Daoy (cell line): ENCODE data around the gene ZFP36L2. TPM values are rescaled to one million over a fixed set of nuclear protein-coding genes. Genes with fewer than 3 reads are reported as not detected.

Source experiments
- DNase-seq: peaks from one replicate; pipeline ENCODE4 v3.0.0-alpha.2; 2015; ENCODE audit warnings: low read depth
- total RNA-seq: library from RNA; depleted of rRNA; stranded (reverse); fragments of >200 nt; shearing (Covaris generic); gene quantifications from 2 replicates; pipeline ENCODE4 v1.2.3, GENCODE V29; 2014

The ZFP36L2 gene
- total RNA-seq, 1 experiment from 2014 or later: 4.1 TPM

DNA sequence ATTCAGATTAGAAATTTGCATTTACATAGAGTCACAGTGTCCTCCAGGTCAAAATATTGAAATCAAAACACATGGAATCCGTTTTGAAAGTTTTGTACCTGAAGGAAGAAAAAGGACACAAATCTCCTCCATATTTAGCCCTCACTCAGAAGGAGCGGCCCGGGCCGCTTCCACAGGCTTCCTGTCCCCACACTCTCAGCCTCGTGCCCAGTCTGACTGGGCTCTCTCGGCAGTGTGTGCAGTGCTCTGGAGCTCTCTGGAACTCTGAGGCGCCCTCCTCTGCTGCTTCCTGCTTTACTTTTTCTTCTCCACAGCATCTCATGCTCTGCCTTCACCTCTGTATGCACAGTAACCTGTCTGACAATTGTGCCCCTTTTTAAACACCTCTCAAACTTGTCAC, 22.2 kb upstream of the ZFP36L2 start:
- DNase-seq: no peak

DNA sequence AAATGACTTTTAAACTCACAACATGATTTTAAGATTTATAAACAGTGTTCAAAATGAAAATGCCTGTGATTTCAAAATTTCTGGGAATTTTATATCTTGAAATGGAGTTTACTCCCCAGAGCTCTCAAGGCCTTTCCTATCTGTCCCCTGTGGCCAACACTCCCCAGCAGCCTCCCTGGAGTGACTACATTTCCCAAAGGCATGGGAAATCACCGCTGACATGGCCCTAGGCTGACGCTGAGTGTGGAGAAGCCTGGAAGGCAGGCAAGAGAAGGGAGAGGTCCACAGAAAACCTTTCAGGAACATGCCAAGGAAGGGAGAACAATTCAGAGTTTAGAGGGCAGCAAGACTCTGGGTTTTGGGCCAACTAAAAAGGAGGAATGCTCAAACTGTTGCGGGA, 20.2 kb upstream of the ZFP36L2 start:
- no peak for DNase-seq

DNA sequence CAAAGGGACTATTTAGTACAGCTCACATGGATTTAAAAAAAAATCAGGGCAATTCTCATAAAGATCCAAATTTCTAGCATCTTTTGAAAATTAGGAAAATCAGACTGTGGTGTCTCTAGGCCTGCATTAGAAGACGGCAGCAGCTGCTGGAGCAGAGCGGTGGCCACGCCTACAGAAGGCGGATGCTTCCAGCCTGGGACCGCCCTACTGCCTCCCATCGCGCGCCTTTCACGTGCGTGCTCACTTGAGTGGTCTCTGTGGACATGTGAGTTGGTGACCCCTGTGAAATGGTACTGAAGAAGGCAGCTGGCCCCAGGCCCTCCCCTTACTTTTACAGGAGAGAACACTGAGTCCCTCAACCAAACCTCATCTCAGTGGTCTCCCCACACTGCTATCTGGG, 15.2 kb upstream of the ZFP36L2 start:
- no peak for DNase-seq

DNA sequence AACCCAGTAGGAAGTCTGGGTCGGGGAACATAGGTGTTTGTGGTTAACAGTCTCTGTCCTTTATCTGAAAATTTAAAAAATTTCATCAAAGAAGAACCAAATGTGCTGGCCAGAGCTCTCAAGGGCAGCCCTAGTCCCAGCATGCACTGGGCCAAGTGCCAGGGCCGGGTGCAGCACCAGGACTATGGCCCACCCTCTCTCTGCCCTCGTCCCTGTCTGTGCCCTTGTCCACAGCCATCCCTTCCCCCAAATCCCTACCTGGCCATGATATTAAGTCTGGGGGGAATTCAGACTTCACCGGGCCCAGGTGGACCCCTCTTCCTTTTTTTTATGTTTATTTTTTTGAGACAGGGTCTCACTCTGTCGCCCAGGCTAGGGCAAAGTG, 14.4 kb upstream of the ZFP36L2 start:
- DNase-seq: no peak

DNA sequence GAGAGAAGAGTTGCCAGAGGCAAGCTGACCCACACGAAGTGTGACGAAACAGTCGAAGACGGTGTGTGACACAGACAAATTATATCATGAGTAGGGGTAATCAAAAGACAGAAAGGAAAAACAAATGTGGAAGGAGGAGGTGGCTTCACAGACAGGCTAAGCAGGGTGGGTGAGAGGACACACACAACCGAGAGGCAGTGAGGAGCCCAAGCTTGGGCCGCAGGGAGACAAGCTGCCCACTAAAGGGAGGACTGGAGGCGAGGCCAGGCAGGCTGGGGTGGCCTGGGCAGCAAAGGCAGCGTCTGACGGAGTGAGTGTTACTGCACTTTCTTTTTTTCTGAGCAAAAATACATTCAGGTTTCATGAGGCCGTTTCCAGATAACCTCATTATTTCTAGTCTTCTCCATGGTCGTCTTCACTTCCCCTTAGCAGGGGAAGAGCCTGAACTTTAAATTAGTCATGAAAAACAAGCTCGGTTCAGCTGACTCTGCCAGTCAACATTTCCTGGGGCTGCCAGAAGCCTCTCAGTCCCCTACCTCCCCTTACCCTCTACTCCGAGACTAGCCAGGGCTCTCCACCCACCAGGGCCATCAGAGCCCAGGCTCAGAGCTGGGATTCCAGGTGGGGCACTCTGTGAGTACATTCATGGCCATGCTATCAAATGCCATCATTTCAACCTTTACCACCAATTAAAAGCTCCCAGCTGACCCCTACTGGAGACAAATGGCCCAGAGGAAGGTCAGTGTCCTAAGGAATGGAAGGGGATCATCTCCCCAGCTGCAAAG, 13.8 kb upstream of the ZFP36L2 start:
- DNase-seq: no peak

DNA sequence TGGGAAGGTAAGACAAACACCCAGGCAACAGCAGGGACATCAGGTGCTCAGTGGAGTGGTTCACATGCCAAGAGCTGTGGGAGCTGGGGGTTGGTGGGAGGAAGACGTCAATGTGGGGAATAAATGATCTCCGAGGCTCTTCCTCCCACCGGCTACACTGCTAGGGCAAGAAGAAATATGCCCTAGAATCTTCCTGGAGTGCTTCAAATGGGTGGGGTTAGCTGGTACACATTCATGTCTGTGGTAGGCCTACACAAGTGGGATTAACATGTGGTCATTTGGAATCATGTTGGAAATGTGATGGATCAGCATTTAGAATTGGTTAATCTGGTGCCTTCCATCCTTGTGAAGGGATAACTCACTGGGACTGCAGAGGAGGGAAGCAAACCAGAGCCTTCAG, 12.4 kb upstream of the ZFP36L2 start:
- DNase-seq: no peak

DNA sequence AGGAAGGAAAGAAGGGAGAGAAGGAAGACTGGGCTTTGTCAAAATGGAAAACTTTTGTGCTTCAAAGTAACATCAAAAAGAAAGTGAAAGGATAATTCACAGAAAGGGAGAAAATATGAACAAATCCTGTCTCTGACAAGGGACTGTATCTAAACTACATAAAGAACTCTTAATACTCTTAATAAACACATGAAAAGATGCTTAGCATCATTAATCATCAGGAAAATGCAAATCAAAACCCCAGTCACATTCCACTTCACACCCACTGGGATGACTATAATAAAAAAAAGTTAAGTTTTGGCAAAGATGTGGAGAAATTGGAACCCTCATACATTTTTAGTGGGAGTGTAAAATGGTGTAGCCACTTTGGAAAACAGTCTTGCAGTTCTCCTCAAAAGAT, 11.8 kb upstream of the ZFP36L2 start:
- no peak for DNase-seq

DNA sequence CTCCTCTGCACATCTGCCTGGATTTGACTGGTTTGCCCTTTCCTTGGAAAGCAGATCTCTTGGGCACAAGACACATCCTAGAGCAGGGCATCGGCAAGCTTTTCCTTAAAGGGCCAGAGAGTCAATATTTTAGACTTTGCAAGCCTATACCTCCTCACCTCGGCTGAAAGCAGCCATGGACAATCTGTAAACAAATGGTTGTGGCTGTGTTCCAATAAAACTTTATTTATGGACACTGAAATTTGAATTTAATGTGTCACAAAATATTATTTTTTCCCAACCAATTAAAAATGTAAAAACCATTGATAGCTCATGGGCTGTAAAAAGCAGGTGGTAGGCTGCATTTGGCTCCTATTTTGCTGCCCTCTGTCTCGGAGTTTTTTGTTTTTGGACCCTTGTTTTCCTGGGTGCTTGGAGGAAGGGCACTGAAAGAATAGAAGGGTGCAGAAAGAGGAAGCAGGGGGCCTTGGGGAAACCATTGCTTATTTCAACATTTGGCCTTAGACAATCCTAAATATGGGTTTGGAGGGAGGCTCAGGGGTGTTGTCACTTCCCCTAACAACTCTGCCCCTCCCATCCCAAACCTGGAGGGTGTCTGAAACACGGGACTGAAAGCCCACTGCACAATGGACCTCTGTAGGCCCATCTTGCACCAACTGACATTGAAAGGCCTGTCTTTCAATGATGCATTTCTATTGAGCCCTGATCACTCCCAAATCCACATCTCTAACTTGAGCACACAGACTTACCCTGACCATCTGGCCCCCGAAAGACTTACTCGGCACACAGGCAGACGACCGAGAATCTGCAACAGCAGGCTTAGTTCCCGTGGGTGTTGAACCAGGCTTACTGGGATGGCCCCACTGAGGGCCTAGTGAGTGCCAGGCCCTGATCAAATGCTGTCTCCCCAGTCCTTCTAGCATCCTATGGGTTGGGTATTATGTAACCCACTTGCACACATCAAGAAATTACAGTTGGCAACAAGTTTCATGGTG, 7.1 kb upstream of the ZFP36L2 start:
- DNase-seq: no peak

DNA sequence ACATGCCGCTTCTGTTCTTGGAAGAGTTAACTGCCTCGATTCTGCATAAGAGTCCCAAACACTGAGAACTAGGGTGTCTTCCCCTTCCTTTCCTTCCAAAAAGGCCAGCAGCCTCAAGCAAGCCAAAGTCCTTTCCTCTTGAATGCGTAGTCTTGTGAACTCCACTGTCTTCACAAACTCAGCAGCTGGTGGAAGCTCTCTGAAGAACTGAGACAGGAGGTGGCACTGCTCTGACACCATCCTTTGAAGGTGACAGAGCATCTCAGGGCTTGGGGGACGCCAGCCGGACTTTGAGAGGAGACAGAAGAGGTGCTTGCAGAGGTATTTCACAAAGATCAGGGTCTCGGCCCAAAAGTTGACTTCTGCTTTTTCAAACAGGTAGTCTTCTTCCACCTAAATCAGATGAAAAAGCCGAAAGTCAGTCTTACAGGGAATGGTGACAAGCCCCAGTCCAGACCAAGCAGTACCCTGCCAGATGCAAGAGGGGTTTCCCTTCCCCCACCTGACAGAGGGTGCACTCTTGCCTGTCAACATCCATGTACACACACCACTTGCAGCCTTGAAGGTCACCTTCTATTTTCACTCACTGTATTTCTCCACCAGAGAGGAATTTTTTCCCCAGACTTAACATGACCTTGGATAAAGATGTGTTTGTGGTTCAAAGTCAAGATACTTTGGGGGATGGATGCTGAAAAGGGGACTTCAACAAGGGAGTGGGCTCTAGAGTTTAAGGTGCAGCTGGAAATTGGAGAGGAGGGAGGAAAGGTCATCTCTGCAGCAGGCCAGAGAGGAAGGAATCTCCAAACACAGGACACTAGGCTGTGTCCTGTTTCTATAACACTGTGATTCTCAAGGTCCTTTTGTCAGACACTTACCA, 4.8 kb upstream of the ZFP36L2 start:
- no peak for DNase-seq

DNA sequence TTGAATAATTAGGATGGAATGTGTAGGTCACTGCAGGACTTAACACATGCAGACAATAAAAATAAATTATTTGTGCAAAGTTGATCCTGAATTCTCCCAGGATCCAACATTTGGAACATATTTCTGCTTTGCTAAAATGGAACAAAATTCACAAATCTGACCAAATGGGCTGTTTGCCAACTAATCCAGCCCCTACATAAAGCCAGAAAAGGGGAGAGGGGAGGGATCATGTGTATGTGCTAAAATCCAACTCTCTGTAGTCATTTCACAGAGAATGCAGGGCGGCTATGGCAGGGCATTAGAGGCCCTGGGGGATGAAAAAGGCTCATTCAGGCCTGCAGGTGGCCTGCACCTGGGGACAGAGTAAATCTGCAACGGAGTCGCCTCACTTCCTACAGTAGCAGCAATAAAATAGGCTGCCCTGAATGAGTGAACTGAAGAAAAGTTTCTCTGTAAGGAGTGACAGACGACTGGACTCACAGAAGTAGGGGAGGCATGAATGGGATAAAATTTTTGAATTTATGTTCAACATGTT, 4.0 kb upstream of the ZFP36L2 start:
- no peak for DNase-seq

DNA sequence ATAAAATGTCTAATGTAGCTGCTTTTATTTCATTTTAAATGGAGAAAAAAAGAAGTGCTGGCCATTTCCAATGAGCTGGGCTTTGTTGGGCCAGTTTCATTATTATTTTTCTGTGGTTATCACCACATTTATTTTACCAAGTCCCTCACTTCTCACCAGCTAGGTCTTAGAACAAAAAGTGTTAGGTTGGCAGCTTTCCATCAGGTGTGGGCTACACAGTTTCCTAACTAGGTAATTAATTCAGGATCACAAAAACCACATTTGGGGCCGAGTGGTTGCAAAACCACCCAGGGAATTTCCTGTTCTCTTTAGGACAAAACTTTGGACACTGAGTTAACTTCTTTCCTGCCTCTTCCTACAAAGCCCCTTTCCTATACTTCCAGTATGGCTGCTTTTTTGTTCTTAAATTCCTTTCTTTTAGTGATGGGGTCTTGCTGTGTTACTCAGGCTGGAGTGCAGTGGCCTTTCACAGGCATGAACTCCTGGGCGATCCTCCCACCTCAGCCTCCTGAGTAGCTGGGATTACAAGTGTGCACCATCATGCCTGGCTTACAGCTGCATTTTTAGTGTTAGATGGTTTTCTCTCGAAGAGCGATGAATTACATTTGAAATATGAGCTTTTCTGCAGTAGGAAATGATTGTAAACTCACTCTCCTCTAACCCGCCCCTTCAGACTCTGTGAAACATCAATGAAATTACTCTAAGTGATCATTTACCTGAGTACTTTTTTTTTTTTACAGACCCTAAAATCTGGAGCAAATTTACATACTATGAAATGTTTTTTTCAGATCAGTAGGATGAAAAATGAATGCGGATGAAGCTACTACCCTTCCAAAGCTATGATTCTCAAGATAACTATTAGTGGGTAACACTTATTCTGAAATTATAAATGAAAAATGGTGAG, 2.6 kb upstream of the ZFP36L2 start:
- peak; percentile 51 for DNase-seq

DNA sequence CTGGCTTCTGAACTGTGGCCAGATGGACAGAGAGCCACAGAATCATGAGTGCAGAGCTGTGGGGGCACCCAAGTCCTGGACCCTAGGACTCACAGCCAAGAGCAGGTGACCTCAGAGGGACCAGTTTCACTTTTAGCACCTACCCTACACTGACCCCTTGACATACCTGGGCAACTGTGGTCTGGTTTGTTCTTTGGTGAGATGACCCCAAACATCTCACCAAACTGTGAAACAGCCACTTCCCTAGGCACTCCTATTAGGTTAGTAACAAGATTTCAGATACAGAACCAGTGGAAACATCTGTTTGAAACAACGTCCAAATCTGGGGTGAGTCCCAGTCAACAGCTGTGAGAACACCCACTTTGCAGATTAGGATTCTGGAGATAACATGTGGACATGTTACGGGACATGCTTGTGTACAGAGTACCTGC, 1.9 kb upstream of the ZFP36L2 start:
- no peak for DNase-seq

DNA sequence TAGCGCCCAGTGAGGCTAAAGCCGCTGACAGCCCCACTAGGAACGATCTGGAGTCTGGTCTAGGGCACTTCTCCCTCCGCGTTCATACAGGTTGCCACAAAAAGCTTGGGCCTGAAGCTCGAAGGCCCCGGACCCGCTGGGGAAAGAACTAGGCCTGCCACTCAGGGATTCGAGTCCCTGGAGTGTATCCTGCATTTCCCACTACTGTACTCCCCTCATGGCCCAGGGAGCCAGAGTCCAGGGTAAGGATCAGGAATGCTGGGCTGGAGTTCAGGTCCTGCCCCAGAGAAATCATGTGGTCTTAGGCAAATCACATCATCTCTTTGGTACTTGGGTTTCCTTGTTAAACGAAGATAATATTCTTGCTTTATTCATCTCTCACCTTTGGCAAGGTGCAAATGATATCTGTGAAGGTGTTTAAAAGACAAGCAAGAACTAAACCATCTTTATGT, 1.4 kb upstream of the ZFP36L2 start:
- no peak for DNase-seq

DNA sequence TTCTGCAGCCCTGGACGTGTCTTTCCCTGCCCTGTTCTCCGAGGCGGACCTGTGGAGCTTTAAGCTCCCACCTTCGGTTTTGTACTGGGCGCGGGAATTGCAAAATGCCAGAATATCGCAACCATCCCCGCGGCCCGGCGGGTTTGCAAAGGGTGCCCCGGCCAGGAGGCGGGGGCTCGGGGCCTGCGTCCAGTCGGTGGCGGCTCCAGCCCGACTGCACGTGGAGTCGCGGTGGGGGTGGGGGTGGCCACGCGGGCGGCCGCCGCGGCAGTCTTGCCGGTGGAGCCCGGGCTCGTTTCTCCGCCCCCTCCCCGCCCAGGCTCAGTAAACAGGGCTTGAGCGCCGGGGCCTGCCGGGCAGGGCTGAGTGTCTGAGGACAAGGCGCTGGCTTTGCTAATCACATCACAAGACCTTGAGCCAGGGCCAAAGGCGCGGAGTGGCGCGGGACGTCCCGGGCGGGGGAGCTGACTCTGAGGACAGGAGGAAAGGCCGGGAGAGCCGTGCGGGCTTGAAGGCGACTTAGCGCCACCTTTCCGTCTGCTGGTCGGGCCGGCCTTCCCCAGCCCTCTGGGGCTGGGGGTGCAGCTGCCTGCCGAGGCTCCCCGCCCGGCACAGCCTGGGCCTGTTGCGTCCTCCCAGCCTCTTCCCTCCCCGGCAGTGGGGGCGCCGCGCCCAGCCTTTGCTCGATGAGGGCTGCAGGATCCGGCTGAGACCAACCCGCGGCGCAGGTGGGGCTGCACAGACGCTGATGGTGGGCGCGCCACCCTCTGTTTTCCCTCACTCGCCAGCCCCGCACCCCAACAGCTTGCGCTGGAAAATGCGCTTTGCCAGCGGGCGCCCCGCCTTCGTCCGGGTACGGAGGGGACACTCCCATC, 786 bp upstream of the ZFP36L2 start:
- peak; percentile 82 for DNase-seq

DNA sequence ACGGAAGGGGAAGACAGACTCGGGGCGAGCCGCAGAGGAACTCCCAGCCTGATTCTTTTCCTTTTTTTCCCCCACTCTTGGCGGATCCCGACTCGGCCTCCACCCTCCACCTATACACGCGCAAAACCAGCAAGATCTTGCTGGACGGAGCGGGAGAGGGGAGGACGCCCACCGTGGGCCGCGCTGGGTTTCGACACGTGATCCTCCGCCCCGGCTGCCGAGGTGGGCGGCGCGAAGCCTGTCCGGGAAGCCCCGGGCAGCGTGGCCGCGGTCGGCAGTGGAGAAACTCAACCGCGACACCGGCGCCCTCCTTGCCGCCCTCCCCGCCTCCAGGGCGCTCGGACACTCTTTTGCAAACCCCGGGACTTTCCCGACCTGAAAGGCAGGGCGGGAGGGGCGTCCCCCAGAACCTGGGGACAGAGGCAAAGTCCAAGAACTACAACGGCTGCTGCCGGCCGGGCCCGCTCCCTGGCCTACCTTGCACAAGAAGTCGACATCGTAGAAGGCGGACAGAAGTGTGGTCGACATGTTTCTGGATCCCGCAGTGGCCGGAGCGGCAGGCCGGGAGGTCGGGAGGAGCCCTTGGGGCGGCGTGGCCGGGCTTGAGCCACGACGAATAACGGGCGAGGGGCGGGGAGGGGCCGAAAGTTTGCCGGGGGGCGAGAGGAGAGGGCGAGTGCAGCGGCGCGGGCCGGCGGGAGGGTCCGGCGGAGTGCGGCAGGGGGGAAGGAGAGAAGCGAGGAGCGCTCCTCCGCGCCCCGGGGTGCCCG, 433 bp downstream of the ZFP36L2 start:
- peak; percentile 77 for DNase-seq

DNA sequence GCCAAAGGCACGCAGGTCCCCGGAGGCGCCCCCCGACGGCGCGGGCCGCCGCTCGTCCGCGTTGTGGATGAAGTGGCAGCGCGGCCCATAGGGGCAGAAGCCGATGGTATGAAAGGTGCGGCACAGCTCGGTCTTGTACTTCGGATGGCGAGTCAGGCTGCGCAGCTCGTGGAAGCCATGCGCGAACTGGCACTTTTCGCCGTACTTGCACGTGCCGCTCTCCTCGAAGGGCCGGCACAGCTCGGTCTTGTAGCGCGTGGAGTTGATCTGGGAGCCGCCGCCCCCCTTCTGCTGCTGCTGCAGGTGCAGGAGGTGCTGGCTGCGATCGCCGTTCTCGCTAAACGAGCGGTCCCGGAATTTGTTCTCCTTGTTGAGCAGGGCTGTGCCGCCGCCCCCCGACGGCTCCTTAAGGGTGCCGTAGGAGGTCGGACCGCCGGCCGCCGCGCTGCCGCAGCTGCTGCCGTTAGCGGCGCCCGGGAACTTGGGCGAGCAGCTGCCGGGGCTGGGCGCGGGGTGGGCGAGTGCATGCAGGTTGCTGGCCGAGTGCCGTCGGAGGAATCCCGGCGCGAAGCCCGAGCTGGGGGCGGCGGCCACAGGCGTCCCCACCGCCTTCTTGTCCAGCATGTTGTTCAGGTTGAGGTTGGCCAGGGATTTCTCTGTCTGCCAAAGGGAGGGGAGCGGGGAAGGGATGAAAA, 1.2 kb downstream of the ZFP36L2 start:
- peak; percentile 57 for DNase-seq

DNA sequence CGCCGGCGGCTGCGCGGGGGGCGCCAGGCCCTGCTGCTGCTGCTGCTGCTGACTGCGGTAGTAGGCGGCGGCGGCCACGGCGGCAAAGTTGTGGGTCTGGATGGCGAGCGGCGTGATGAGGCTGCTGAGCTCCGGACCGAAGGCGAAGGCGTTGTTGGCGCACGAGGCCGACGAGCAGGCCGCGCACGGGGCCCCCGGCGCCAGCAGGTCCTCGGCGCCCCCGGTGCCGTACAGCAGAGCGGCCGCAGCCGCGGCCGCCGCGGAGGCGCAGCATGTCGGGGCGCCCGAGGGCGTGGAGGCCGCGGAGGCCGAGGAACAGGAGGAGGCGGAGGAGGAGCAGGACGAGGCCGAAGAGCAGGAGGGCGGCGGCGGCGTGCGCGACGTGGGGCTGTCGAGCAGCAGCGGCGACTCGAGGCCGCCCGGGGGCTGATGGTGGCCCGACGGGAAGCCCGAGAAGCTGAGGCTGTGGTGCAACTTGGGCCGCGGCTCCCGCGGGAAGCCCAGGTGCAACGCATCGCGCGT, 1.8 kb downstream of the ZFP36L2 start:
- peak; percentile 71 for DNase-seq

DNA sequence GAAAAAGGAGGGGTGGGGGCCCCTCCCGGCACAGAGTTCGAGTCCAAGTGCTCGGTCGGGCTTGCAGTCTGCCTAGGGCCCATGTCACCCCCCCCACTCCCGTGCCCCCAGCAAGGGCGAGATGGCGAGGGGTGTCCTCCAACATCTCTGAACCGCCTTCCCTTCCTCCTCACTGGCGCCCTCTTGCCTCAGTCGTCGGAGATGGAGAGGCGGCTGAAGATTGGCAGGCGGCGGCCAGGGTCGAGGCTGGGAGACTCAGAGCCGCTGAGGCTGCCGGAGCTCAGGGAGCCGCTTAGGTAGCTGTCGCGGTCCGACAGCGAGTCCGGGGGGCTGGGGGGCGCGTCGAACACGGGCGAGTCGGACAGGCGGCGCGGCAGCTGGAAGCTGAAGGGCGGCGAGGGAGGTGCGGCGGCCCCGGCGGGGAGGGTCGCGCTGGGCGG, 2.3 kb downstream of the ZFP36L2 start:
- DNase-seq: peak; percentile 88
